Loucy (cell line): ENCODE data around the gene ZNF362.

Experiments
- EZH2phosphoT487 ChIP-seq: fragments of 200-600 bp; IDR thresholded peaks from 2 replicates; pipeline ENCODE4 v1.6.1; 2018; ENCODE audit warnings: antibody characterized with exemption, mild to moderate bottlenecking, moderate library complexity, borderline replicate concordance
- TF ChIP-seq, protein P1 (sequence below): fragments of 200-600 bp; sonication (generic); conservative IDR thresholded peaks from 2 replicates; pipeline ENCODE4 v1.5.1; 2014; ENCODE audit warnings: mild to moderate bottlenecking, antibody characterized with exemption, low read length

DNA sequence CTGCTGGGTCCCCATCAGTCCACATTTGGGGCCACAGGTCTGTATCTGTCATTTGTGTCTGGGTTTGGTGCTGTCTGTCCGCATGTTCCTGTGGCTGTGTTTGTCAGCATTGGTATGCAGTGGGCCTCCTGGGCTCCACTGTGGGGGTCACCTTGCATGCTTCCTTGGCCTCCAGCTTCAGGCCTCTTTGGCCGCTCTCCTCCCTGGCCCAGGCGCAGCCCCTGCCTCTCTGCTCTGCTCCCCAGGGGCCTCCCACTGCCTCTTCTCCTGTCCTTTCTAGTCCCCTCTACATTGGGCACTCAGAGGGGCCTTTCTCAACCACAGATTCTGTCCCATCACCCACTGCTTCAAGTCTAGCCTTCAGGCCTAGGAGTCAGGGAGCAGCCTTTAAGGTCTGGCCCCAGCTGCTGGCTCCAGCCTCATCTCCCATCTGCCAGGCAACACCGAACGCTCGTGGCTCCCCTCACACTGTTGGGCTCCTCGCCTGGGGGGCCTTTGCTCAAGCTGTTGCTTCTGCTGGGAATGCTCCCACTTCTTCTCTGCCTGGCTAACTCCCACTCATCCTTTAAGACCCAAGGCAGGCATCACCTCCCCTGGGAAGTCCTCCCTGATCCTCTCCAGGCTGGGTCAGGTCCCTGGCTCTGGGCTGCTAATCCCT lies 14.6 kb downstream of the ZNF362 start:
- TF ChIP-seq, protein P1, sequence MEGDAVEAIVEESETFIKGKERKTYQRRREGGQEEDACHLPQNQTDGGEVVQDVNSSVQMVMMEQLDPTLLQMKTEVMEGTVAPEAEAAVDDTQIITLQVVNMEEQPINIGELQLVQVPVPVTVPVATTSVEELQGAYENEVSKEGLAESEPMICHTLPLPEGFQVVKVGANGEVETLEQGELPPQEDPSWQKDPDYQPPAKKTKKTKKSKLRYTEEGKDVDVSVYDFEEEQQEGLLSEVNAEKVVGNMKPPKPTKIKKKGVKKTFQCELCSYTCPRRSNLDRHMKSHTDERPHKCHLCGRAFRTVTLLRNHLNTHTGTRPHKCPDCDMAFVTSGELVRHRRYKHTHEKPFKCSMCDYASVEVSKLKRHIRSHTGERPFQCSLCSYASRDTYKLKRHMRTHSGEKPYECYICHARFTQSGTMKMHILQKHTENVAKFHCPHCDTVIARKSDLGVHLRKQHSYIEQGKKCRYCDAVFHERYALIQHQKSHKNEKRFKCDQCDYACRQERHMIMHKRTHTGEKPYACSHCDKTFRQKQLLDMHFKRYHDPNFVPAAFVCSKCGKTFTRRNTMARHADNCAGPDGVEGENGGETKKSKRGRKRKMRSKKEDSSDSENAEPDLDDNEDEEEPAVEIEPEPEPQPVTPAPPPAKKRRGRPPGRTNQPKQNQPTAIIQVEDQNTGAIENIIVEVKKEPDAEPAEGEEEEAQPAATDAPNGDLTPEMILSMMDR, result no peak
- no peak for TF ChIP-seq EZH2phosphoT487
